Spleen (tissue), 11 donors: ENCODE measurements around the gene ST3GAL6. TPM values are rescaled to one million over a fixed set of nuclear protein-coding genes. Genes with fewer than 3 reads are reported as not detected.
"Not testable (repeated sequence)": the region's sequence is repeated elsewhere in the genome, so short reads cannot be mapped to it uniquely, and the experiment has no call there.

Source experiments
- DNase-seq: peaks from one replicate; pipeline ENCODE4 v3.0.0-alpha.2; 2020
- H3K27ac ChIP-seq, 8 donors: fragments of 200-600 bp; sonication (generic) in 7 of 8; 1 replicate in 4 of 8; 2 replicates in 4 of 8; pipeline versions ENCODE4 v1.5.0 to v1.8.0; 2016 to 2021; ENCODE audit warnings: inconsistent platforms in 4 of 8, mild to moderate bottlenecking in 4 of 8, moderate library complexity in 1 of 8
- H3K27me3 ChIP-seq, 7 donors: fragments of 200-600 bp; sonication (generic) in 6 of 7; replicated peaks in 1 of 7; 1 replicate in 4 of 7; 2 replicates in 3 of 7; pipeline versions ENCODE4 v1.5.0 to v1.8.0; 2016 to 2021; ENCODE audit warnings: inconsistent platforms in 3 of 7, mild to moderate bottlenecking in 1 of 7
- H3K36me3 ChIP-seq, 6 donors: fragments of 200-600 bp; sonication (generic) in 5 of 6; 1 replicate in 4 of 6; 2 replicates in 2 of 6; pipeline versions ENCODE4 v1.5.0 to v1.8.0; 2016 to 2021; ENCODE audit warnings: inconsistent platforms in 2 of 6
- H3K4me1 ChIP-seq, 6 donors: fragments of 200-600 bp; sonication (generic) in 5 of 6; 1 replicate in 3 of 6; 2 replicates in 3 of 6; pipeline versions ENCODE4 v1.5.0 to v1.8.0; 2016 to 2021; ENCODE audit warnings: inconsistent platforms in 3 of 6
- H3K4me3 ChIP-seq, 8 donors: fragments of 200-600 bp; sonication (generic) in 7 of 8; 1 replicate in 4 of 8; 2 replicates in 4 of 8; pipeline versions ENCODE4 v1.5.0 to v1.8.0; 2016 to 2021; ENCODE audit warnings: inconsistent platforms in 4 of 8, mild to moderate bottlenecking in 4 of 8, moderate library complexity in 2 of 8
- H3K9me3 ChIP-seq, 8 donors: fragments of 200-600 bp; sonication (generic) in 7 of 8; 1 replicate in 4 of 8; 2 replicates in 4 of 8; pipeline versions ENCODE4 v1.5.0 to v1.8.0; 2016 to 2021; ENCODE audit warnings: inconsistent platforms in 4 of 8
- POLR2A ChIP-seq, 3 donors: fragments of 450-650 bp; IDR thresholded peaks; one replicate each; pipeline ENCODE4 v1.5.1; 2017; ENCODE audit warnings: antibody characterized with exemption in 3 of 3, mild to moderate bottlenecking in 1 of 3
- POLR2AphosphoS5 ChIP-seq, 3 donors: sonication (generic); formaldehyde crosslinking; IDR thresholded peaks; one replicate each; pipeline ENCODE4 v1.5.1; 2017; ENCODE audit warnings: antibody characterized with exemption in 3 of 3
- WGBS, 5 donors: extraction: QIAGEN DNeasy Blood & Tissue Kit in 3 of 5; methylation state at CpG; one replicate each; pipeline versions ENCODE4 v1.1.5 to v1.1.7; 2013 to 2018; 5-methylcytosine and 5-hydroxymethylcytosine counted together
- intact Hi-C: fragments of 100-400 bp; cut with DNase I; formaldehyde crosslinking; loops from one replicate; pipeline ENCODE4 v1.15.0; 2023; ENCODE audit warnings: low total_unique reads
- polyA plus RNA-seq, 3 donors: library from polyadenylated mRNA; stranded (reverse); fragments of 200-250 nt; gene quantifications; one replicate each; pipeline ENCODE4 v1.2.1, GENCODE V29; 2013
- total RNA-seq, 7 donors: library from RNA; depleted of rRNA in 3 of 7; stranded (reverse); fragments of >200 nt in 3 of 7; fragmentation: NEBNext Ultra II Directional in 4 of 7; extraction: Animal tissue kit (Norgen Biotek cat#: 25700) in 4 of 7; gene quantifications; one replicate each; pipeline versions ENCODE4 v1.1.0 to v1.2.1, GENCODE V29; 2016 to 2021
- TF ChIP-seq, protein P1 (sequence below), 11 experiments: fragments of 200-600 bp in 7 of 11; fragments of 450-650 bp in 4 of 11; sonication (generic) in 4 of 11; IDR thresholded peaks in 8 of 11; conservative IDR thresholded peaks in 3 of 11; 1 replicate in 7 of 11; 2 replicates in 4 of 11; pipeline versions ENCODE4 v1.4.0 to v1.8.0; 2016 to 2021; ENCODE audit warnings: antibody characterized with exemption in 11 of 11, inconsistent platforms in 4 of 11, mild to moderate bottlenecking in 1 of 11
- donor health status: healthy with polysubstance abuse.
- donor health status: DM: no; HTN: no; CAD: no; lungs with moderate emphysema.
- donor health status: DM: no; HTN: no; CAD: no.
- donor health status: Bipolar disorder and iron deficiency.
- donor health status: healthy.
- donor health status: DM: no; HTN: no; CAD: no.
- donor health status: DM: yes; HTN: yes; CAD: no.

The ST3GAL6 gene
- total and polyA plus RNA-seq, 10 donors = 2.5 to 16.8 (median 9.4) TPM

- DNase-seq = no peak
- TF ChIP-seq, protein P1, sequence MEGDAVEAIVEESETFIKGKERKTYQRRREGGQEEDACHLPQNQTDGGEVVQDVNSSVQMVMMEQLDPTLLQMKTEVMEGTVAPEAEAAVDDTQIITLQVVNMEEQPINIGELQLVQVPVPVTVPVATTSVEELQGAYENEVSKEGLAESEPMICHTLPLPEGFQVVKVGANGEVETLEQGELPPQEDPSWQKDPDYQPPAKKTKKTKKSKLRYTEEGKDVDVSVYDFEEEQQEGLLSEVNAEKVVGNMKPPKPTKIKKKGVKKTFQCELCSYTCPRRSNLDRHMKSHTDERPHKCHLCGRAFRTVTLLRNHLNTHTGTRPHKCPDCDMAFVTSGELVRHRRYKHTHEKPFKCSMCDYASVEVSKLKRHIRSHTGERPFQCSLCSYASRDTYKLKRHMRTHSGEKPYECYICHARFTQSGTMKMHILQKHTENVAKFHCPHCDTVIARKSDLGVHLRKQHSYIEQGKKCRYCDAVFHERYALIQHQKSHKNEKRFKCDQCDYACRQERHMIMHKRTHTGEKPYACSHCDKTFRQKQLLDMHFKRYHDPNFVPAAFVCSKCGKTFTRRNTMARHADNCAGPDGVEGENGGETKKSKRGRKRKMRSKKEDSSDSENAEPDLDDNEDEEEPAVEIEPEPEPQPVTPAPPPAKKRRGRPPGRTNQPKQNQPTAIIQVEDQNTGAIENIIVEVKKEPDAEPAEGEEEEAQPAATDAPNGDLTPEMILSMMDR (IDR thresholded peaks at IDR 0.05 in 8 of 11, conservative IDR thresholded peaks at IDR 0.05 in 3 of 11) = no peak
- TF ChIP-seq POLR2AphosphoS5 (IDR thresholded peaks at IDR 0.05) = no peak
- no peak for TF ChIP-seq POLR2A (IDR thresholded peaks at IDR 0.05)
- 78 to 100% (median 93%) methylated on average over 6 of the region's 6 CpGs for whole genome bisulfite sequencing, 5 donors
- Histone ChIP-seq H3K4me3 (no peak overlapping the region), H3K36me3 (no peaks in the 10 kb centered on the region), H3K27me3 (no peaks in the 10 kb centered on the region), H3K27ac (no peak overlapping the region), H3K4me1 (no peaks in the 10 kb centered on the region), H3K9me3 (peaks cover 0 to 4% (median under 1%) of the 10 kb centered on the region in 8 donors)
- intact Hi-C loops = loop anchor here (10.0 kb wide), 1 partner anchor 861 kb away; no protein-coding TSS in a partner anchor
Measured at GRCh38 chr3:98824256-98824655, 61.1 kb downstream of the ST3GAL6 start.

DNA sequence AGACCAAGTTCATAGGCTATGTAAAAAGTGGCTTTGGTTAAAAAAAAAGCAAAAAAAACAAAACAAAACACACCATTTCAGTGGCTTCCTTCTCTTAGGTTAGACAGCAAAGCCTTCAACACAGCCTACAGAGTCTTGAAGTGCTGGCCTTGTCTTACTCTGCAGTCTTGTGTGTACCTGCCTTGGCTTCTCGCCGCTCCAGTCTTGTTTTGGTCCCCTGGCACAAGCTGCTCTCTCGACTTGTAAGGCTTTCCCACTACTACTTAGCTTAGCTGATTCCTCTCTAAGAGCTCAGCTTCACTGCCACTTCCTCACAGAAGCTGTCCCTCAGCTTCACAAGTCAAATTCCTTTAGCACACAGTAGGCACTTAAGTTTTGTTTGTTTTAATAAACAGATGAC, 63.0 kb downstream of the ST3GAL6 start:
- Histone ChIP-seq H3K36me3 (no peaks in the 10 kb centered on the region), H3K27me3 (no peaks in the 10 kb centered on the region), H3K9me3 (peaks cover 0 to 12% (median 6%) of the 10 kb centered on the region in 8 donors), H3K4me1 (no peaks in the 10 kb centered on the region), H3K27ac (no peak overlapping the region), H3K4me3 (no peak overlapping the region)
- no peak for DNase-seq
- WGBS, 5 donors = 75 to 88% (median 85%) methylated on average over 3 of the region's 3 CpGs
- intact Hi-C loops = loop anchor here (10.0 kb wide), 1 partner anchor 859 kb away; no protein-coding TSS in a partner anchor
- TF ChIP-seq, protein P1 (IDR thresholded peaks at IDR 0.05 in 8 of 11, conservative IDR thresholded peaks at IDR 0.05 in 3 of 11) = no peak
- TF ChIP-seq POLR2A (IDR thresholded peaks at IDR 0.05) (no peak), POLR2AphosphoS5 (IDR thresholded peaks at IDR 0.05) (no peak)

GRCh38 chr3:98827221-98827920, 64.2 kb downstream of the ST3GAL6 start:
- Histone ChIP-seq H3K9me3 (peaks cover 0 to 12% (median 6%) of the 10 kb centered on the region in 8 donors), H3K4me1 (no peaks in the 10 kb centered on the region), H3K27me3 (no peaks in the 10 kb centered on the region), H3K27ac (no peak overlapping the region), H3K36me3 (no peaks in the 10 kb centered on the region), H3K4me3 (no peak overlapping the region)
- no peak for TF ChIP-seq POLR2A (IDR thresholded peaks at IDR 0.05)
- TF ChIP-seq, protein P1 (IDR thresholded peaks at IDR 0.05 in 8 of 11, conservative IDR thresholded peaks at IDR 0.05 in 3 of 11) = no peak
- no peak for TF ChIP-seq POLR2AphosphoS5 (IDR thresholded peaks at IDR 0.05)
- 70 to 88% (median 85%) methylated on average over 1 of the region's 1 CpG for WGBS, 5 donors
- intact Hi-C loops = loop anchor here (10.0 kb wide), 1 partner anchor 857 kb away; no protein-coding TSS in a partner anchor
- no peak for DNase-seq

- Histone ChIP-seq H3K27ac (no peak overlapping the region), H3K27me3 (no peaks in the 10 kb centered on the region), H3K9me3 (peaks cover 0 to 12% (median 6%) of the 10 kb centered on the region in 8 donors), H3K36me3 (no peaks in the 10 kb centered on the region), H3K4me1 (no peaks in the 10 kb centered on the region), H3K4me3 (no peak overlapping the region)
- intact Hi-C loops = loop anchor here (10.0 kb wide), 1 partner anchor 855 kb away; no protein-coding TSS in a partner anchor
- TF ChIP-seq POLR2AphosphoS5 (IDR thresholded peaks at IDR 0.05) = no peak
- TF ChIP-seq, protein P1 (IDR thresholded peaks at IDR 0.05 in 8 of 11, conservative IDR thresholded peaks at IDR 0.05 in 3 of 11) = no peak
- TF ChIP-seq POLR2A (IDR thresholded peaks at IDR 0.05) = no peak
- no peak for DNase-seq
- WGBS, 5 donors = 96 to 100% (median 97%) methylated on average over 1 of the region's 1 CpG
Measured at GRCh38 chr3:98829246-98829832, 66.2 kb downstream of the ST3GAL6 start.

GRCh38 chr3:98831060-98831459, 67.9 kb downstream of the ST3GAL6 start:
- WGBS, 5 donors = 90 to 98% (median 93%) methylated on average over 5 of the region's 5 CpGs

More at GRCh38 chr3:98831060-98831459, 67.9 kb downstream of the ST3GAL6 start:
- H3K4me3 ChIP-seq, H3K27ac ChIP-seq, H3K27me3 ChIP-seq, H3K4me1 ChIP-seq, H3K36me3 ChIP-seq, intact Hi-C loops, DNase-seq: not testable (repeated sequence)
- H3K9me3 ChIP-seq = peaks cover 0 to 12% (median 6%) of the 10 kb centered on the region in 8 donors
